ENCODE data around the gene ANKS1B.
"Not testable (repeated sequence)": the region's sequence is repeated elsewhere in the genome, so short reads cannot be mapped to it uniquely, and the experiment has no call there.

Gene ANKS1B

GRCh38 chr12:98788396-98788795 is 1196.3 kb downstream of the ANKS1B start:
- no peak for FAIRE-seq

GRCh38 chr12:98786653-98787052 is 1198.1 kb downstream of the ANKS1B start:
- FAIRE-seq, result no peak

GRCh38 chr12:98783420-98783819 is 1201.3 kb downstream of the ANKS1B start:
- FAIRE-seq, result no peak

- FAIRE-seq, result no peak
Observed at GRCh38 chr12:98780261-98780660, 1204.5 kb downstream of the ANKS1B start.

GRCh38 chr12:98772818-98773217 is 1211.9 kb downstream of the ANKS1B start:
- FAIRE-seq, result no peak

- FAIRE-seq, result no peak
Observed at GRCh38 chr12:98771811-98772752, 1212.7 kb downstream of the ANKS1B start.

- no peak for FAIRE-seq
Observed at GRCh38 chr12:98770230-98770629, 1214.5 kb downstream of the ANKS1B start.

- no peak for FAIRE-seq
Observed at GRCh38 chr12:98769068-98769467, 1215.7 kb downstream of the ANKS1B start.

GRCh38 chr12:98767248-98767647 is 1217.5 kb downstream of the ANKS1B start:
- no peak for FAIRE-seq

- no peak for FAIRE-seq
Observed at GRCh38 chr12:98763656-98764055, 1221.1 kb downstream of the ANKS1B start.

GRCh38 chr12:98758331-98758730 is 1226.4 kb downstream of the ANKS1B start:
- no peak for FAIRE-seq

- no peak for FAIRE-seq
Observed at GRCh38 chr12:98757455-98757854, 1227.3 kb downstream of the ANKS1B start.

GRCh38 chr12:98755855-98756254 is 1228.9 kb downstream of the ANKS1B start:
- FAIRE-seq, result not testable (repeated sequence)

- no peak for FAIRE-seq
Observed at GRCh38 chr12:98754095-98754494, 1230.6 kb downstream of the ANKS1B start.

- no peak for FAIRE-seq
Observed at GRCh38 chr12:98752726-98753125, 1232.0 kb downstream of the ANKS1B start.

- no peak for FAIRE-seq
Observed at GRCh38 chr12:98751580-98752115, 1233.1 kb downstream of the ANKS1B start.

- peak; percentile 80 for FAIRE-seq
Observed at GRCh38 chr12:98750511-98750910, 1234.2 kb downstream of the ANKS1B start.

- FAIRE-seq, result no peak
Observed at GRCh38 chr12:98748463-98748862, 1236.3 kb downstream of the ANKS1B start.

- no peak for FAIRE-seq
Observed at GRCh38 chr12:98745578-98746391, 1239.0 kb downstream of the ANKS1B start.

- no peak for FAIRE-seq
Observed at GRCh38 chr12:98744680-98745079, 1240.1 kb downstream of the ANKS1B start.

- no peak for FAIRE-seq
Observed at GRCh38 chr12:98743362-98743953, 1241.3 kb downstream of the ANKS1B start.

- no peak for FAIRE-seq
Observed at GRCh38 chr12:98741556-98742265, 1243.0 kb downstream of the ANKS1B start.
